H9 (cell line): ENCODE measurements around the gene BACH2. TPM values are rescaled to one million over a fixed set of nuclear protein-coding genes. Genes with fewer than 3 reads are reported as not detected.

Source experiments
- DNase-seq: peaks from one replicate; pipeline ENCODE4 v3.0.0-alpha.2; 2017
- H2AFZ ChIP-seq: one replicate; pipeline ENCODE4 v1.6.1; 2013; ENCODE audit warnings: mild to moderate bottlenecking, low read length, control low read depth, moderate library complexity
- H2AK5ac ChIP-seq: 2 replicates; pipeline ENCODE4 v1.6.1; 2013; ENCODE audit warnings: low read length, control low read depth, mixed read lengths; ENCODE audit not compliant: insufficient read length
- H2BK120ac ChIP-seq: one replicate; pipeline ENCODE4 v1.6.1; 2013; ENCODE audit warnings: low read depth, mild to moderate bottlenecking, low read length, control low read depth, inconsistent platforms; ENCODE audit not compliant: poor library complexity, severe bottlenecking
- H2BK12ac ChIP-seq: 2 replicates; pipeline ENCODE4 v1.6.1; 2013; ENCODE audit warnings: low read length, control low read depth, mixed read lengths, low read depth; ENCODE audit not compliant: insufficient read length
- H2BK15ac ChIP-seq: 2 replicates; pipeline ENCODE4 v1.6.1; 2013; ENCODE audit warnings: low read depth, low read length, control low read depth
- H2BK20ac ChIP-seq: one replicate; pipeline ENCODE4 v1.6.1; 2013; ENCODE audit warnings: low read depth, mild to moderate bottlenecking, low read length, control low read depth, inconsistent platforms; ENCODE audit not compliant: poor library complexity, severe bottlenecking
- H2BK5ac ChIP-seq: 2 replicates; pipeline ENCODE4 v1.6.1; 2013; ENCODE audit warnings: low read length, control low read depth, mixed read lengths; ENCODE audit not compliant: insufficient read length
- H3K14ac ChIP-seq: 2 replicates; pipeline ENCODE4 v1.6.1; 2013; ENCODE audit warnings: low read length, control low read depth; ENCODE audit not compliant: insufficient read depth
- H3K18ac ChIP-seq: 2 replicates; pipeline ENCODE4 v1.6.1; 2013; ENCODE audit warnings: low read depth, mild to moderate bottlenecking, mixed read lengths, low read length, control low read depth; ENCODE audit not compliant: insufficient read length
- H3K23ac ChIP-seq: 2 replicates; pipeline ENCODE4 v1.6.1; 2013; ENCODE audit warnings: low read length, control low read depth, mixed read lengths, low read depth; ENCODE audit not compliant: insufficient read length
- H3K23me2 ChIP-seq: 2 replicates; pipeline ENCODE4 v1.6.1; 2013; ENCODE audit warnings: low read depth, mild to moderate bottlenecking, mixed read lengths, low read length, control low read depth; ENCODE audit not compliant: insufficient read length, poor library complexity, severe bottlenecking
- H3K27ac ChIP-seq: 2 replicates; pipeline ENCODE4 v1.5.1; 2013; ENCODE audit warnings: low read length, control low read depth, mixed read lengths, low read depth; ENCODE audit not compliant: insufficient read length
- H3K27me3 ChIP-seq: 2 replicates; pipeline ENCODE4 v1.6.1; 2013; ENCODE audit warnings: low read length, control low read depth, inconsistent platforms; ENCODE audit not compliant: insufficient read depth
- H3K4ac ChIP-seq: 2 replicates; pipeline ENCODE4 v1.6.1; 2013; ENCODE audit warnings: low read depth, mild to moderate bottlenecking, control low read depth, inconsistent platforms, low read length, moderate library complexity
- H3K4me1 ChIP-seq: 2 replicates; pipeline ENCODE4 v1.6.1; 2013; ENCODE audit warnings: low read length, control low read depth, inconsistent platforms; ENCODE audit not compliant: insufficient read depth
- H3K4me2 ChIP-seq: 2 replicates; pipeline ENCODE4 v1.6.1; 2013; ENCODE audit warnings: low read length, control low read depth, mixed read lengths; ENCODE audit not compliant: insufficient read length, insufficient read depth
- H3K56ac ChIP-seq: 2 replicates; pipeline ENCODE4 v1.6.1; 2013; ENCODE audit warnings: low read depth, mild to moderate bottlenecking, mixed read lengths, low read length, control low read depth; ENCODE audit not compliant: insufficient read length
- H3K79me1 ChIP-seq: 2 replicates; pipeline ENCODE4 v1.6.1; 2013; ENCODE audit warnings: low read depth, mild to moderate bottlenecking, moderate library complexity, low read length, control low read depth, inconsistent platforms; ENCODE audit not compliant: insufficient read depth, poor library complexity, severe bottlenecking
- H3K79me2 ChIP-seq: 2 replicates; pipeline ENCODE4 v1.6.1; 2013; ENCODE audit warnings: low read length, control low read depth, inconsistent platforms; ENCODE audit not compliant: insufficient read depth
- H3K9ac ChIP-seq: 2 replicates; pipeline ENCODE4 v1.6.1; 2013; ENCODE audit warnings: low read length, control low read depth, mixed read lengths; ENCODE audit not compliant: insufficient read length; ENCODE audit errors: extremely low read depth
- H3K9me3 ChIP-seq: one replicate; pipeline ENCODE4 v1.6.1; 2013; ENCODE audit warnings: low read depth, low read length, inconsistent platforms; ENCODE audit not compliant: control insufficient read depth
- H3T11ph ChIP-seq: one replicate; pipeline ENCODE4 v1.6.1; 2013; ENCODE audit warnings: mild to moderate bottlenecking, low read length, control low read depth, inconsistent platforms
- H4K20me1 ChIP-seq: one replicate; pipeline ENCODE4 v1.6.1; 2013; ENCODE audit not compliant: control insufficient read depth, insufficient read length, insufficient read depth
- H4K5ac ChIP-seq: 2 replicates; pipeline ENCODE4 v1.6.1; 2013; ENCODE audit warnings: low read depth, mild to moderate bottlenecking, mixed read lengths, low read length, control low read depth; ENCODE audit not compliant: insufficient read length
- H4K8ac ChIP-seq: replicated peaks from 2 replicates; pipeline ENCODE4 v1.6.1; 2013; ENCODE audit warnings: low read length, control low read depth, mixed read lengths, low read depth; ENCODE audit not compliant: insufficient read length
- H4K91ac ChIP-seq: 2 replicates; pipeline ENCODE4 v1.6.1; 2013; ENCODE audit warnings: low read depth, mild to moderate bottlenecking, moderate library complexity, mixed read lengths, low read length, control low read depth; ENCODE audit not compliant: insufficient read length
- H3K27ac Mint-ChIP-seq, 3 experiments: 2 replicates in 2 of 3; 3 replicates in 1 of 3; pipeline ENCODE4 v1.8.0; 2020 to 2021; ENCODE audit warnings: mixed read lengths in 3 of 3, mild to moderate bottlenecking in 1 of 3, moderate library complexity in 1 of 3
- H3K27me3 Mint-ChIP-seq: 2 replicates; pipeline ENCODE4 v1.8.0; 2021; ENCODE audit warnings: low read depth, mild to moderate bottlenecking, moderate library complexity, mixed read lengths
- H3K36me3 Mint-ChIP-seq, 3 experiments: 2 replicates in 2 of 3; 3 replicates in 1 of 3; pipeline ENCODE4 v1.8.0; 2020 to 2021; ENCODE audit warnings: low read depth in 3 of 3, mixed read lengths in 3 of 3; ENCODE audit not compliant: insufficient read depth in 1 of 3
- H3K4me1 Mint-ChIP-seq, 2 experiments: 2 replicates each; pipeline ENCODE4 v1.8.0; 2020; ENCODE audit warnings: mixed read lengths in 2 of 2
- H3K4me3 Mint-ChIP-seq, 2 experiments: 2 replicates in 1 of 2; 3 replicates in 1 of 2; pipeline ENCODE4 v1.8.0; 2020 to 2021; ENCODE audit warnings: mild to moderate bottlenecking in 2 of 2, mixed read lengths in 2 of 2, moderate library complexity in 1 of 2
- H3K9me3 Mint-ChIP-seq, 2 experiments: 2 replicates in 1 of 2; 3 replicates in 1 of 2; pipeline ENCODE4 v1.8.0; 2020; ENCODE audit warnings: mild to moderate bottlenecking in 2 of 2, mixed read lengths in 2 of 2, moderate library complexity in 1 of 2
- CTCF ChIP-seq: fragments of 200-600 bp; sonication (generic); conservative IDR thresholded peaks from 3 replicates; pipeline ENCODE4 v1.8.0; 2021; ENCODE audit warnings: antibody characterized with exemption, mild to moderate bottlenecking
- WGBS: extraction: QIAGEN DNeasy Blood & Tissue Kit; methylation state at CpG from one replicate; pipeline ENCODE4 v1.1.7; 2013; ENCODE audit warnings: missing lambda C conversion rate, low lambda C conversion rate, mixed read lengths; ENCODE audit not compliant: insufficient read length; ENCODE audit errors: extremely low coverage; 5-methylcytosine and 5-hydroxymethylcytosine counted together
- total RNA-seq: library from RNA; stranded (reverse); gene quantifications from 2 replicates; pipeline ENCODE4 v1.2.1, GENCODE V29; 2021

BACH2 gene
- total RNA-seq, 1 experiment from 2014 or later: 2.0 TPM

GRCh38 chr6:90118581-90118980 is 178.1 kb downstream of the BACH2 start:
- DNase-seq: no peak
- Histone ChIP-seq H2BK120ac (no peak overlapping the region), H3K4ac (no peak overlapping the region), H3K4me1 (no peaks in the 10 kb centered on the region), H4K8ac (no peak overlapping the region), H3K23ac (no peak overlapping the region), H3K79me1 (no peaks in the 10 kb centered on the region), H4K5ac (no peak overlapping the region), H4K91ac (no peak overlapping the region), H2BK5ac (no peak overlapping the region), H3K27me3 (no peaks in the 10 kb centered on the region), H2AK5ac (no peak overlapping the region), H3K9ac (no peak overlapping the region), H2AFZ (no peak overlapping the region), H3K23me2 (no peaks in the 10 kb centered on the region), H3K18ac (no peak overlapping the region), H3K56ac (no peak overlapping the region), H3K14ac (no peak overlapping the region), H2BK15ac (no peak overlapping the region), H3K4me2 (no peak overlapping the region), H3T11ph (no peak overlapping the region), H4K20me1 (no peaks in the 10 kb centered on the region), H2BK12ac (no peak overlapping the region), H3K9me3 (no peaks in the 10 kb centered on the region), H3K27ac (no peak overlapping the region), H2BK20ac (no peak overlapping the region), H3K79me2 (no peaks in the 10 kb centered on the region)
- TF ChIP-seq CTCF: no peak
- no CpG with 5 or more reads among the region's 2 CpGs for WGBS
- H3K36me3 Mint-ChIP-seq: peaks cover 0 to 3% (median 2%) of the 10 kb centered on the region in 3 experiments; a peak in 2 of 7 replicates
- peaks cover 6 to 10% of the 10 kb centered on the region in 2 experiments; a peak in 4 of 5 replicates for H3K9me3 Mint-ChIP-seq
- no peaks in the 10 kb centered on the region for H3K4me1 Mint-ChIP-seq
- no peaks in the 10 kb centered on the region for H3K27me3 Mint-ChIP-seq
- H3K27ac Mint-ChIP-seq: no peak overlapping the region
- H3K4me3 Mint-ChIP-seq: no peak overlapping the region
